ENCODE data around the gene SUPT16H. TPM values are rescaled to one million over a fixed set of nuclear protein-coding genes. Genes with fewer than 3 reads are reported as not detected.

Gene SUPT16H
- total and polyA plus RNA-seq, 2 of the 13 experiments (the other 11 are each of a cell fraction or from before 2014, with no cell fraction given), result 77.5 to 230 TPM

GRCh38 chr14:21308479-21309237 is 75.2 kb downstream of the SUPT16H start (continued):
- TF ChIP-seq NR2C2 (CRISPR knock-in tag; IDR thresholded peaks at IDR 0.05; ENCODE audit: borderline replicate concordance), result peak; percentile 71
- no peak for TF ChIP-seq ZNF572 (CRISPR knock-in tag; IDR thresholded peaks at IDR 0.05)
- TF ChIP-seq RAD21 (CRISPR knock-in tag; IDR thresholded peaks at IDR 0.05), result no peak
- no peak; the same call in 1 of the 2 replicates for TF ChIP-seq ZNF30 (CRISPR knock-in tag; IDR thresholded peaks at IDR 0.05)
- TF ChIP-seq MNT (IDR thresholded peaks at IDR 0.05), result peak; percentile 87
- TF ChIP-seq JARID2 (CRISPR knock-in tag; IDR thresholded peaks at IDR 0.05; ENCODE audit: insufficient replicate concordance), result no peak
- peak; percentile 50; the same call in 1 of the 2 replicates for TF ChIP-seq NCOA1 (CRISPR knock-in tag; IDR thresholded peaks at IDR 0.05)
- no peak; the same call in 1 of the 2 replicates for TF ChIP-seq ZSCAN31 (CRISPR knock-in tag; IDR thresholded peaks at IDR 0.05; ENCODE audit: low read depth)
- no peak for TF ChIP-seq ZNF616 (CRISPR knock-in tag; IDR thresholded peaks at IDR 0.05; ENCODE audit: low read depth)
- TF ChIP-seq TAF1 (CRISPR knock-in tag; IDR thresholded peaks at IDR 0.05), result peak; percentile 65; the same call in 1 of the 2 replicates
- no peak; the same call in 1 of the 2 replicates for TF ChIP-seq ZFP1 (CRISPR knock-in tag; IDR thresholded peaks at IDR 0.05)
- TF ChIP-seq NFE2L1 (CRISPR knock-in tag; IDR thresholded peaks at IDR 0.05; ENCODE audit: borderline replicate concordance), result no peak
- TF ChIP-seq ZFP36L1 (CRISPR knock-in tag; IDR thresholded peaks at IDR 0.05), result no peak
- 0 out of 2 replicates have a peak, but pooled peaks have one; percentile 4 for TF ChIP-seq MAFF (IDR thresholded peaks at IDR 0.05; ENCODE audit: low read depth, low read length)
- no peak for TF ChIP-seq ZNF235 (CRISPR knock-in tag; IDR thresholded peaks at IDR 0.05; ENCODE audit: borderline replicate concordance)
- peak; percentile 37; the same call in 1 of the 2 replicates for TF ChIP-seq KLF6 (CRISPR knock-in tag; IDR thresholded peaks at IDR 0.05)
- no peak for TF ChIP-seq AKAP8 (CRISPR knock-in tag; IDR thresholded peaks at IDR 0.05)
- peak; percentile 50; the same call in 1 of the 2 replicates for TF ChIP-seq SPEN (CRISPR knock-in tag; IDR thresholded peaks at IDR 0.05; ENCODE audit: low read depth)
- TF ChIP-seq NFATC3 (CRISPR knock-in tag; IDR thresholded peaks at IDR 0.05), result peak; percentile 43; the same call in 1 of the 2 replicates
- no peak for TF ChIP-seq SETDB1 (CRISPR knock-in tag; IDR thresholded peaks at IDR 0.05; ENCODE audit: borderline replicate concordance)
- peak; percentile 73; the same call in 1 of the 2 replicates for TF ChIP-seq PHF21A (CRISPR knock-in tag; IDR thresholded peaks at IDR 0.05)
- no peak for TF ChIP-seq ZNF354B (CRISPR knock-in tag; IDR thresholded peaks at IDR 0.05)
- TF ChIP-seq HDAC2 (CRISPR knock-in tag; IDR thresholded peaks at IDR 0.05), result no peak; the same call in 1 of the 2 replicates
- peak; percentile 38; the same call in 1 of the 2 replicates for TF ChIP-seq YEATS2 (CRISPR knock-in tag; IDR thresholded peaks at IDR 0.05; ENCODE audit: borderline replicate concordance)
- no peak for TF ChIP-seq ZNF891 (CRISPR knock-in tag; IDR thresholded peaks at IDR 0.05)
- TF ChIP-seq ZFP62 (CRISPR knock-in tag; IDR thresholded peaks at IDR 0.05), result no peak
- no peak for TF ChIP-seq GLI4 (CRISPR knock-in tag; IDR thresholded peaks at IDR 0.05; ENCODE audit: borderline replicate concordance)
- 0 out of 2 replicates have a peak, but pooled peaks have one; percentile 38 for TF ChIP-seq ZNF264 (CRISPR knock-in tag; IDR thresholded peaks at IDR 0.05)
- TF ChIP-seq MLX (CRISPR knock-in tag; IDR thresholded peaks at IDR 0.05), result no peak
- TF ChIP-seq ZNF547 (CRISPR knock-in tag; IDR thresholded peaks at IDR 0.05), result peak; percentile 44; the same call in 1 of the 2 replicates
- no peak for TF ChIP-seq HNRNPUL1 (IDR thresholded peaks at IDR 0.05; ENCODE audit: low read depth, low read length)

Data from HepG2 (cell line).